ENCODE measurements around the gene GDPD5. TPM values are rescaled to one million over a fixed set of nuclear protein-coding genes. Genes with fewer than 3 reads are reported as not detected.

The GDPD5 gene
- total RNA-seq, 1 experiment from 2014 or later = 12.2 TPM

DNA sequence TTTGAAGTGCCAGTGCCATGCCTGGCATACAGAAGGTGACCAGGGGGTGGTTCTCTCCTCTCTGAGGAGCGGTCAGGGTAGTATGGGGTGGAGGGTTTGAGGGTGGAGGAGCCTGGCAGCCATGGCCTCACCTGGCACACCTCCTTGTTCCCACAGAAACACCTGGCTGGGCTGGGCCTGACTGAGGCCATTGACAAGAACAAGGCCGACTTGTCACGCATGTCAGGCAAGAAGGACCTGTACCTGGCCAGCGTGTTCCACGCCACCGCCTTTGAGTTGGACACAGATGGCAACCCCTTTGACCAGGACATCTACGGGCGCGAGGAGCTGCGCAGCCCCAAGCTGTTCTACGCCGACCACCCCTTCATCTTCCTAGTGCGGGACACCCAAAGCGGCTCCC lies 45.9 kb upstream of the GDPD5 start (continued):
- TF ChIP-seq, protein P1, sequence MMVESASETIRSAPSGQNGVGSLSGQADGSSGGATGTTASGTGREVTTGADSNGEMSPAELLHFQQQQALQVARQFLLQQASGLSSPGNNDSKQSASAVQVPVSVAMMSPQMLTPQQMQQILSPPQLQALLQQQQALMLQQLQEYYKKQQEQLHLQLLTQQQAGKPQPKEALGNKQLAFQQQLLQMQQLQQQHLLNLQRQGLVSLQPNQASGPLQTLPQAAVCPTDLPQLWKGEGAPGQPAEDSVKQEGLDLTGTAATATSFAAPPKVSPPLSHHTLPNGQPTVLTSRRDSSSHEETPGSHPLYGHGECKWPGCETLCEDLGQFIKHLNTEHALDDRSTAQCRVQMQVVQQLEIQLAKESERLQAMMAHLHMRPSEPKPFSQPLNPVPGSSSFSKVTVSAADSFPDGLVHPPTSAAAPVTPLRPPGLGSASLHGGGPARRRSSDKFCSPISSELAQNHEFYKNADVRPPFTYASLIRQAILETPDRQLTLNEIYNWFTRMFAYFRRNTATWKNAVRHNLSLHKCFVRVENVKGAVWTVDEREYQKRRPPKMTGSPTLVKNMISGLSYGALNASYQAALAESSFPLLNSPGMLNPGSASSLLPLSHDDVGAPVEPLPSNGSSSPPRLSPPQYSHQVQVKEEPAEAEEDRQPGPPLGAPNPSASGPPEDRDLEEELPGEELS (CRISPR knock-in tag; IDR thresholded peaks at IDR 0.05) = no peak
- TF ChIP-seq ZNF423 (CRISPR knock-in tag; IDR thresholded peaks at IDR 0.05) (no peak), ELF4 (CRISPR knock-in tag; IDR thresholded peaks at IDR 0.05; ENCODE audit: low read depth) (no peak), NR2C2 (CRISPR knock-in tag; IDR thresholded peaks at IDR 0.05) (no peak), NR1H2 (CRISPR knock-in tag; IDR thresholded peaks at IDR 0.05) (no peak)
- TF ChIP-seq, protein P2, sequence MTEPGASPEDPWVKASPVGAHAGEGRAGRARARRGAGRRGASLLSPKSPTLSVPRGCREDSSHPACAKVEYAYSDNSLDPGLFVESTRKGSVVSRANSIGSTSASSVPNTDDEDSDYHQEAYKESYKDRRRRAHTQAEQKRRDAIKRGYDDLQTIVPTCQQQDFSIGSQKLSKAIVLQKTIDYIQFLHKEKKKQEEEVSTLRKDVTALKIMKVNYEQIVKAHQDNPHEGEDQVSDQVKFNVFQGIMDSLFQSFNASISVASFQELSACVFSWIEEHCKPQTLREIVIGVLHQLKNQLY (CRISPR knock-in tag; IDR thresholded peaks at IDR 0.05) = no peak
- TF ChIP-seq, protein P3, sequence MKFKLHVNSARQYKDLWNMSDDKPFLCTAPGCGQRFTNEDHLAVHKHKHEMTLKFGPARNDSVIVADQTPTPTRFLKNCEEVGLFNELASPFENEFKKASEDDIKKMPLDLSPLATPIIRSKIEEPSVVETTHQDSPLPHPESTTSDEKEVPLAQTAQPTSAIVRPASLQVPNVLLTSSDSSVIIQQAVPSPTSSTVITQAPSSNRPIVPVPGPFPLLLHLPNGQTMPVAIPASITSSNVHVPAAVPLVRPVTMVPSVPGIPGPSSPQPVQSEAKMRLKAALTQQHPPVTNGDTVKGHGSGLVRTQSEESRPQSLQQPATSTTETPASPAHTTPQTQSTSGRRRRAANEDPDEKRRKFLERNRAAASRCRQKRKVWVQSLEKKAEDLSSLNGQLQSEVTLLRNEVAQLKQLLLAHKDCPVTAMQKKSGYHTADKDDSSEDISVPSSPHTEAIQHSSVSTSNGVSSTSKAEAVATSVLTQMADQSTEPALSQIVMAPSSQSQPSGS (CRISPR knock-in tag; IDR thresholded peaks at IDR 0.05; ENCODE audit: borderline replicate concordance, low read depth) = no peak

DNA sequence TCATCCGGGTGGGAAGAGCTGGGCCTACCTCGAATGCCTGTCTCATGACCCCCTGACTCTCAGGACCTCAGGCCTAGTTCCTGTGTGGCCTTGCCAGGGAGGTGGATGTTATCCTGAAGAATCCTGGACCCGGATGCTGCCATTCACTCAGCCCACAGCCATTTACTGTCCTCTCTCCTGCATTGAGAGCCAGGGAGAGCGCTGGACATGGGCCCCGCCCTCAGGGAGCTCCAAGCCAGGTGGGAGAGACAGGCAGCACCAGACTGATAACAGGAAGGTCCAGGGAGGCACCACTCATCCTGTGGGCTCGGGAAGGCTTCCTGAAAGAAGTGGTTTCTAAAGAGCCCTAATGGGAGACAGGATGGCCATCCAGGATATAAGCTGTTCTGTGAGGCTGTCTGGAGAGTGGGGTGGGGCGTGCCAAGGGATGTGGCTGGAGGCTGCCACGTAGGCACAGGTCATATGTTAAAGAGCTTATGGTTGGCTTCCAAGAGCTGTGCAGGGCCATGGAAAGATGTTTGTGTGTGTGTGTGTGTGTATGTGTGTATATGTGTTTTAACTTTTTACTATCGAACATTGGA lies 44.9 kb upstream of the GDPD5 start:
- TF ChIP-seq, protein P4, sequence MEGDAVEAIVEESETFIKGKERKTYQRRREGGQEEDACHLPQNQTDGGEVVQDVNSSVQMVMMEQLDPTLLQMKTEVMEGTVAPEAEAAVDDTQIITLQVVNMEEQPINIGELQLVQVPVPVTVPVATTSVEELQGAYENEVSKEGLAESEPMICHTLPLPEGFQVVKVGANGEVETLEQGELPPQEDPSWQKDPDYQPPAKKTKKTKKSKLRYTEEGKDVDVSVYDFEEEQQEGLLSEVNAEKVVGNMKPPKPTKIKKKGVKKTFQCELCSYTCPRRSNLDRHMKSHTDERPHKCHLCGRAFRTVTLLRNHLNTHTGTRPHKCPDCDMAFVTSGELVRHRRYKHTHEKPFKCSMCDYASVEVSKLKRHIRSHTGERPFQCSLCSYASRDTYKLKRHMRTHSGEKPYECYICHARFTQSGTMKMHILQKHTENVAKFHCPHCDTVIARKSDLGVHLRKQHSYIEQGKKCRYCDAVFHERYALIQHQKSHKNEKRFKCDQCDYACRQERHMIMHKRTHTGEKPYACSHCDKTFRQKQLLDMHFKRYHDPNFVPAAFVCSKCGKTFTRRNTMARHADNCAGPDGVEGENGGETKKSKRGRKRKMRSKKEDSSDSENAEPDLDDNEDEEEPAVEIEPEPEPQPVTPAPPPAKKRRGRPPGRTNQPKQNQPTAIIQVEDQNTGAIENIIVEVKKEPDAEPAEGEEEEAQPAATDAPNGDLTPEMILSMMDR (IDR thresholded peaks at IDR 0.05) = no peak
- TF ChIP-seq ELF4 (CRISPR knock-in tag; IDR thresholded peaks at IDR 0.05; ENCODE audit: low read depth) (no peak), GABPB1 (CRISPR knock-in tag; IDR thresholded peaks at IDR 0.05) (no peak), ETV6 (CRISPR knock-in tag; IDR thresholded peaks at IDR 0.05) (no peak), CBFB (CRISPR knock-in tag; IDR thresholded peaks at IDR 0.05; ENCODE audit: low read depth) (no peak), HMGA2 (CRISPR knock-in tag; IDR thresholded peaks at IDR 0.05) (no peak)
- TF ChIP-seq, protein P5, sequence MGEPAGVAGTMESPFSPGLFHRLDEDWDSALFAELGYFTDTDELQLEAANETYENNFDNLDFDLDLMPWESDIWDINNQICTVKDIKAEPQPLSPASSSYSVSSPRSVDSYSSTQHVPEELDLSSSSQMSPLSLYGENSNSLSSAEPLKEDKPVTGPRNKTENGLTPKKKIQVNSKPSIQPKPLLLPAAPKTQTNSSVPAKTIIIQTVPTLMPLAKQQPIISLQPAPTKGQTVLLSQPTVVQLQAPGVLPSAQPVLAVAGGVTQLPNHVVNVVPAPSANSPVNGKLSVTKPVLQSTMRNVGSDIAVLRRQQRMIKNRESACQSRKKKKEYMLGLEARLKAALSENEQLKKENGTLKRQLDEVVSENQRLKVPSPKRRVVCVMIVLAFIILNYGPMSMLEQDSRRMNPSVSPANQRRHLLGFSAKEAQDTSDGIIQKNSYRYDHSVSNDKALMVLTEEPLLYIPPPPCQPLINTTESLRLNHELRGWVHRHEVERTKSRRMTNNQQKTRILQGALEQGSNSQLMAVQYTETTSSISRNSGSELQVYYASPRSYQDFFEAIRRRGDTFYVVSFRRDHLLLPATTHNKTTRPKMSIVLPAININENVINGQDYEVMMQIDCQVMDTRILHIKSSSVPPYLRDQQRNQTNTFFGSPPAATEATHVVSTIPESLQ (CRISPR knock-in tag; IDR thresholded peaks at IDR 0.05) = no peak
- TF ChIP-seq, protein P1 (CRISPR knock-in tag; IDR thresholded peaks at IDR 0.05) = no peak
- Mint-ChIP-seq H3K27ac (no peak overlapping the region), H3K27me3 (ENCODE audit: low read depth) (no peaks in the 10 kb centered on the region), H3K36me3 (peaks cover 63% of the 10 kb centered on the region), H3K4me3 (no peak overlapping the region), H3K4me1 (peaks cover 7% of the 10 kb centered on the region), H3K9me3 (no peaks in the 10 kb centered on the region)
- ATAC-seq (no peak), DNase-seq (ENCODE audit: low spot score) (no peak)
- POLR2A ChIA-PET = interaction anchor here (0.9 to 1.5 kb wide), 3 partner anchors 10 to 27 kb away, joined by 3 to 5 read pairs (median 3); no protein-coding TSS in a partner anchor
- CTCF ChIA-PET = interaction anchor here (1.4 kb wide), 2 partner anchors 14 to 39 kb away, joined by 3 to 5 read pairs; no protein-coding TSS in a partner anchor
